Stimulated activated CD8-positive, alpha-beta memory T cell treated with anti-CD3 and anti-CD28 coated beads, Interleukin-7, amount 100 ng/mL, for 1 hour (primary cell): ENCODE measurements around the gene PYROXD2.

ENCODE experiments used
- DNase-seq, 2 donors: peaks; one replicate each; pipeline ENCODE4 v3.0.0-alpha.2; 2020; ENCODE audit warnings: low read depth in 2 of 2

Gene PYROXD2

DNA sequence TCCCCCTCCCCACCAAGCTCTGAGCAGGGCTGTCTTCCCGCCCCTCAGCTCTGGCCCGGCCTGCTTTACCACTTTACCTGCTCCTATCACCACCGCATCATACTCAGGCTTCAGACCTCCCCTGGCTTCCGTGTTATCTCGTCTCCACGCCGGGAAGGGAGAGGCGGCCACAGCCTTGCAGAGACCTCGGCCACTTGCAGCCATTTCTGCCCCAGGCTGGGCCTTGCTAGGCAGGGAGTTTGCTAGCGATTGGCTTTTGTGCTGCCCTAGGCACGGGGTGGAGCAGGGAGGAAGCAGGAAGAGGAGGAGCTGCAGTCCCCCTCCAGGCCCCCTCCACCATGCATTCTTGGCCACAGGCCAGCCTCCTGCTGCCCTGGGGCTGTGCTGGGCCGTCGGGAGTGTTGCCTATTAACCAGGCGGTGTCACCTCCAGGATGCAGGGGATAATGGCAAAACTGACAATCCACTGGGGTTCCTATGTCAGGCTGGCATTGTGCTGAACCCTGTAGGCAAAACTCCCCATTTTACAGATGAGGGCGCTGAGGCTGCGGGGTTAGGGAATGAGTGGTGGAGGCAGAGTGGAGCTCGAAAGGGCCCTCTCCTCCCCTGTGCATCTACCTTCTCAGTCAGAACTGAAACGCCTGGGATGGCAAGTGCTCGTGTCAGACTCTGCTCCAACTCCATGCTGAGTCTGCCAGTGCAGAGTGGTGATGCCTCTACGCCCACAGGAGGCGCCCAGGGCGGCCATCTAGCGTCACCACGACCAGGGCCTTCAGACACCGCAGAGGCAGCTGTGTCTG, at the start of gene PYROXD2:
TSS of gene PYROXD2 (minus strand) at position 251 of the 799 bp plus-strand sequence. CDS start at position 204, 47 bp downstream.
- peak in 1 of 2 donors; percentile 23 for DNase-seq

DNA sequence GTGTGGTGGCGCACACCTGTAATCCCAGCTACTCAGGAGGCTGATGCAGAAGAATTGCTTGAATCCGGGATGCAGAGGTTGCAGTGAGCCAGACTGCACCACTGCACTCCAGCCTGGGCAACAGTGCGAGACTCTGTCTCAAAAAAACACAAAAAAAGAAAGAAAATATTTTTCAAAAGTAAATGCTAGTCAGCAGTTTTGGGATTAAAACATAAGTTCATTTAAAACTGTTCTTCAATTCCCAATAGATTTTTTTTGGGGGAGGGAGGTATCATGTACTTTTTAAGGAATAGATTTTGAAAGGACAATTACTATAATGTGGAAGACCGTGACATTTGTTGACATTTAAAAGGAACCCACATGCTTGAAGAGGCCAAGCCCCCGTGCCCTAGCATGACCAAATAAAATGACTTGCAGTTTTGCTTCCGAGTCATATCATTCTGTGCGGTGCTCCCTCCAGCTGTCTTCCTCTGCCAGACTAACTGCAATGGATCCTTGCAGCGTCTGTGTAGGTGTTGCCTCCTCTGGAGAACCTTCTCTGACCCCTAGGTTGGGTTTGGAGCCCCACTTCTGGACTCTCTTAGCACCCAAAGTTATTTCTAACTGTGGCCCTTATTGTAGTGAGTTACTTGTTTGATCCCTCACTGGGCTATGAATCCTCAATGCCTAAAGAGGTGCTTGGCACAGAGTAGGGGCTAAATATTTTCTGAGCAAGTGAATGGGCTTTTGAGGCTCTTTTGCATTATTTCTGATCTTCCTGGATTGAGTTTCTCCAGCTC, 49.2 kb upstream of the PYROXD2 start:
- no peak for DNase-seq

DNA sequence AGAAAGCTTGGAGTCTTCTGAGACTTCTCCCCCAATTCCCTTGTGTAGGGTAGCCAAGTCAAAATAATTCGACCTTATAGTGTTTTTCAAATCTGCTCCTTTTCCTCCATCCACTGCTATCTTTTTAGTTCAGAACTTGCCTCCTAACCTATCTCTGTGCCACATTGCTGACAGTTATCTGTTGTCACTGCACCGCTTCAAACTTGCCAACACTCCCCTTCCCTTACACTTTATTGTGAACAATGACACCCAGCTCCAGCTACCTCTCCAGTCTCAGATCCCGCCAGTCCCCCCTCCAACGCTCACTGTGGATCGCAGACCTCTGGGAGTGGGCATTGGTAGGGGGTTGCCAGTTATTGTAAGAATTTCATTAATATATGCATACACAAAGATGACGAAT, 48.0 kb upstream of the PYROXD2 start:
- DNase-seq, result no peak

DNA sequence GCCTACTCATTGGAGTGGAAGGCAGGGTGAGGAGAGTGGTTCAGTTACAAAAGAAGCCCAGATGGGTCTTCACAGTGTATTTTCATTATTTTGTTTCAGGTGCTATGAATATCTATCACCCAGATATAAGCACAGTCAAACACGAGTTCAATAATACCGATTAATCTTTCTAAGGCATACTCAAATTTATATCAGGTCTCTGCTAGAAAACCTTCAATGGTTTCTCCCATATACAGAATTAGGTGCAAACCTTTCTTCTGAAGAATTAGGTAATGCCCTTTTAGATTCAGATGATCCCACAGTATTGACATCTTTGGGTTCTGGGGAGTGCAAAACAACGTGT, 46.5 kb upstream of the PYROXD2 start:
- no peak for DNase-seq

DNA sequence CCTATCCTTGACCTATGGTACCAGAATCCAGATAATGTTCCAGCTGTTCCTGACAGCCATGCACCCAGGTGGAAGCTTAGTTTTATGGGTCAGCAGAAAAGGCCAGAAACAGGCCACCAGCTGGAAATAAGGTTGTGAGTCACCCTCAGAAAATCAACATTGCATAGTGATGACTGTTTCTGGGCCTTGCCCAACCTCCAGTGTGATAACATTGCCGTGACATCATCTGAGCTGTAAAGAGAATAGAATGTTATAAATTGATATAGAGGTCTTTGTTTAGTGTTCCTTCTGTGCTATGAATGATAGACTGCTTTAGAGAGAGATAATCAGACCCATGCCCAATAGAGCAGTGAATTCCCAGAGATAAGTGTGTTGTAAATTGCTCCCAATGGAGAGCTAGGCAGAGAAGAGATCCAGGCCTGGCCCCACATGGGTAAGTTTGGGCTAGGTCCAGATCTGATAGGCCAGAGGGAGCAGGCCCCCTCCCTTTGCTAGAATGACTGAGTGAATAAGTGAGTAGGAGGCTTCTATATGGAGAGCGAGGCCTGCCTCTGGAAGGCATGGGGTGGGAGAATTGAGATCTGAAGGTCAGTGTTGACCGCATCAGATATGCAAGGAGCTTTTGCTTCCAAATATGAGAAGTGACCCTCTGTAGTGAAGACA, 46.0 kb upstream of the PYROXD2 start:
- DNase-seq, result no peak

DNA sequence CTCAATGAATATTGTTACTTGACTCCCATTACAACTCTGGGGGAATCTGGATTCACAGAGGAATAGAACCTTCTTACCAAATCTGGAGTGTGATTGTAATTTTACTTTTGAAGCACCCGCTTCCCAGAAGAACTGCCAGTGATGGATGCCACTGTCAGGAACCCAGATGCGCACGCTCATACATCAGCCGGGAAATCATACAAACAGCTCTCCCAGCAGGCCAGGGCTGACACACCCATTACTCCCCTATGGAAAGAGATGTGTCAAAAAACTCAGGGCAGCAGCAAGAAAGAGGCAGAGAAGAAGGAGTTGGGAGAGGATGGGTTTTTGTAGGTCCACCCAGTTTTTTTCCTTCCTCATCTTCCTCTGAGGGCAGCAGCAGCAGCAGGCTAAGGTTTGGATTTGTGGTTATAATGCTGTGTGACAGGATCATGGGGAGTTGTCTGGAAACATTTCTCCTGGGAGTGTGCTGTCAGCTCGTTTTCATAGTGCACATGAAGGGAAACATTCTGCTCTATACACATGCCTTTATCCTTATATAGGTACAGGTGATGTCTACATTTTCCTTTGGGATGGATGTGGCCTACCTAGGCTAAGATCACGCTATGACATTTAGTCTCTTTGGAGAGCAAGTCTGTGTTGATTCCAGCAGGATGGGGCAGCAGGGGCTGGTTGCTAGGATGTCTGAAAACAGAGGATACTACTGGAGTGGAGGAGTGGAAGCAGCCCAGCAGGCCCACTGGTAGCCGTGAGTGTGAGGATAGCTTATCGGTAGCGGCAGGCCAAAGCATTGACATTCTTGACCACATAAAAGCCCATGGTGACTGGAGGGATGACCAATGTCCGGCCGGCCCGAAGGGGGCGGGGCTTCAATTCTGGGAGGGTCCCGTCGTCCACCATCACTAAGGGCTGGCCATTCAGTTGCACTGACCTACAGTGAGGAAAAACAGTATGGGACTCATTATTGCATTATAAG, 44.1 kb upstream of the PYROXD2 start:
- DNase-seq, result no peak

DNA sequence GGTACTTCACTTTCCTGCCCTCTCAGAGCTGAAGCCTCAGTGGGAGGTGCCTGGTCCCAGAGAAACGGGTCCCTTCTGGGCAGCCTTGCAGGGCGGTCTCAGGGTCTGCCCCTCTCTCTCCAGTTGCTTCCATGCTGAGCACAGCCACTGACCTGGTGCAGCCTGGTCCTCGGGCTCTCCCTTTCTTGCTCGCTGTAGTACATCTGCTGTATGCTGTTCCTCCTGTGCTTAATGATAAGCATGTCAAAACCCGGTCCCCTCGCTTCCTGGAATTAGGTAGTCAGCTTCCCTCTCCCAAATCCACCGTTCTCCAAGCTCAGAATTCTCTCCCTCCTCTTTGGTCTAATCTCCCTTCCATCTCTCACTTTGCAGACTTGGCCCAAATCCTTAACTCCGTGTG, 42.7 kb upstream of the PYROXD2 start:
- DNase-seq, result no peak

DNA sequence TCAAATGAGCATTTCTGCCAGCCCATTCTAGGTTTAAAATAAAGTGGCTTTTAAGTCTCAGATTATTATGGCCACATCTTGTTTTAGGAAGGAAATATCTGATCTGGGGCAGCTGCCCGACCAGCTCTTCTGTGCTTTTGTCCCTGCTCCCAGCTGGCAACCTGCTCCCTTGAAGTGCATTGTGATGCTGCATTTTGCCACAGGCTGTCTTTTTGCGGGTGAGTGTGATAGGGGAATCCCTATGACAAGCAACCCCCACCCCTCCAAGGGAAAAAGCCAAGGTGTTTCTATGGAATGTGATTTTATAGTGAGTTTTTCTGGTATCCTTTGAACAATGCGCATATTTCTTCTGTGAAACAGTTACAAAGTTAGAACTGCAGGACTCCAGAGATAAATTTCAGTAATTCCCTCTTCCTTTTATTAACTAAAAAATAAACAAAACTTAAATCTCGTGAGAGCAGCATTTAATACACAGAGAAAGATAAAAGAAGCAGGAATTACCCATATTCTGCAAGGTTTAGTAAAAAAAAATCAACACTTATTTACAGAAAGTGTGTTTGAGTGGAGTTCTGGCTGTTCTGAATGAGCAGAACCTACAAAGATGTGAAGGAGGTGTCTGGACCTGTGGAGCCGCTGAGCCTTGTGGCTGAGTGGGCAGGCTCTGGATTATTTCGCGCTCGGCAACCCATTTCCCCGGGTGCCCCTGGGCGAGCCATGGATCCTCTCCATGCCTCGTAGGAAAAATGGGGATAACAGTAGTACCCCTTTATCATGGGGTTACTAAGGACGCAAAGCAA, 41.9 kb upstream of the PYROXD2 start:
- DNase-seq, result no peak

DNA sequence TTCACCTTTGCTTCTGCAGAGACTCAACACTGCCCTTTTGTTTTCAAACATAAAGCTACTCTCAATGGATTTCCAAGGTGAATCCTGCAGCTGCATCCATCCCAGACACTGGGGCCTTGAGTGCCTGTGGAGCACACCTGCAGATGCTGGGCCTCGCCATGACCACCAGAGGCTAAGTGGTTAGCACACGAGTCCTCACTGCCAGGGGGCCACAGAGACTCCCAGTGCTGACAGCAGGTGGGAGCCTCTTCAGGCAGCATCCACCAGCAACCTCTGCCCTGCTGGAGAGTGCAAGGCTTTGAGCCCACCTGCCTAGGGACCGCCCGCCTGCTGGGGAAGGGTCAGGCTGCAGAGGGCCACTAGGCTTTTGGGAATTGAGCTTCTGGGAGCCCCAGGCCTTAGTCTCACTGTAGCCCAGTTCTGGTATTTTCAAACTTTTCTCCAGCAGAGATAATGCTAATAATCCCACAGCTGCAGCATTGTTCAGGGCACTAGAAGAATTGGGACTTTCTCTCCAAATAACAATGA, 41.1 kb upstream of the PYROXD2 start:
- no peak for DNase-seq

DNA sequence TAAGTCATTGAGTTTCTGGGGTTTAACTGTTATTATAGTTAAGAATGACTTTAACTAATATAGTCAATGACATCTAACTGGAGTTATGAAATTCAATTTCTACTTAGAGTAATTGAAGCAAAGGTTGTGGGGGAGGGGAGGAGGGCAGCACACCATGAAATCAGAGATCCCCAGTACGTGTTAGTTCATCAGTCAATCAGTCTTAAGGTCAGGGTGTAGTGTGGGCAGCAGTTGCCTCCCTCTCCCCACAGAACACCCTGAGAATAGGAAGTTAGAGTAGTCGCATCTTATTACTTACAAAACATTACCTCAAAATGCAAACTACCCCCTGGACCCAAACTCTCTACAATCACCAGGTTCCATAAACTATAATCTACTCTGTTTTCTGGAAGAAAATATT, 38.7 kb upstream of the PYROXD2 start:
- no peak for DNase-seq

DNA sequence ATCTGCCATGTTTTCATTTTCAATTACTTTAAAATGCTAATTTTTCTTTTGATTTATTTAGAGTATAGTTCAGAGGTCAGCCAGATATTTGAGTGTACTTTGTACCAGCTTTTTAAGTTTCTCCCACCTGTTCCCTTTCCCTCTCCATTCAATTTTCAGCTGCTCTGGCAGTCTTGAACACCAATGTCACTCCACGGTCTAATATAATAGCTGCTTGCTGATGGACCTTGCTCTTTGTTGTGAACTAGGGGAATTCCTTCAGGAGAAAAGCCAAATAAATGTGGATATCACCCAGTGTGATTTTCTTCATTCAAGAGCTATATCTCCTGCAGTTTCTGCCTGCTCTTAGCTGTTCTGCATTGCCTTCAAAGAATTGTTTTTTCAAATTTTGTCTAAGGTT, 35.6 kb upstream of the PYROXD2 start:
- no peak for DNase-seq

DNA sequence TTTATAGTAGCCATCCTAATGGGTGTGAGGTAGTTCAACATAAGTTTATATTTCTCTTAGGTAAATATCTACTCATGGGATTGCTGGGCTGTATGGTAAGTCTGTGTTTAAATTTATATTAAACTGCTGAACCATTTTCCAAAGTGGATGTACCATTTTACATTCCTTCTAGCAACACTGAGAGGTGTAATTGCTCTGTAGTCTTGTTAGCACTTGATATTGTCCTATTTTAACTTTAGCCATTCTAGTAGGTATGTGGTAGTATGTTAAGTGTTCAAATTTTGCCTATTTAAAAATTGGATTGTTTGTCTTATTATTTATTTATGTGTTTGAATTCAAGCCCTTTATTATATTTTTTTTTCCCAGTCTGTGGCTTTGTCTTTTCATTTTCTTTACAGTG, 34.3 kb upstream of the PYROXD2 start:
- no peak for DNase-seq

DNA sequence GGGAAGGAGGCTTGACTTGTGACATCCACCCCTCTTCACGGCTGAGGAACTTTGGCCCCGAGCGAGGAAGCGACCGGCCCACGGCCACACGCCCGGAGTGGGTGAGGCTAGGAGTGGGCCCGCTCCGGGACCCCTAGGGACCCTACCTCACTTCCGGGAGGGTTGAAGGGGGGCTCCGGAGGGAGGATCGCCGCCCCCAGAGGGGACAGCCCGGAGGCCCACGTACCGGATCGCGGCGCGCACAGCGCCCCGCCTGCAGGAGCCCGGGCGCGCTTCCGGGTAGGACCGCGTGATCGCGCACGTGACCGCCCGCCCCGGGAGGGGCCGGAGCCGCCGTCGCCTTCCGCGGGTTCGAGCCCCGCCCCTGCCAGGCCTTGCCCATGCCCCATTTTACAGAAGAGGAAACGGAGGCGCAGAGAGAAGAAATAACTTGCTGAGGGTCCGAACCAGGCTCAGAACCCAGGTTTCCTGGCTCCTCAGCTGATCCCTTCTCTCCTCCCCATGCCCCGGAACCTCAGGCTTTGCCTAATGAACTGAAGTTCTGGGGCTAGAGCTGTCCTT, 31.8 kb upstream of the PYROXD2 start, which contains the start of gene HPS1:
TSS of gene HPS1 (minus strand) at position 275 of the 561 bp plus-strand sequence. CDS start 3,695 bp downstream, outside the sequence.
- DNase-seq, result peak; percentile 60 to 63

DNA sequence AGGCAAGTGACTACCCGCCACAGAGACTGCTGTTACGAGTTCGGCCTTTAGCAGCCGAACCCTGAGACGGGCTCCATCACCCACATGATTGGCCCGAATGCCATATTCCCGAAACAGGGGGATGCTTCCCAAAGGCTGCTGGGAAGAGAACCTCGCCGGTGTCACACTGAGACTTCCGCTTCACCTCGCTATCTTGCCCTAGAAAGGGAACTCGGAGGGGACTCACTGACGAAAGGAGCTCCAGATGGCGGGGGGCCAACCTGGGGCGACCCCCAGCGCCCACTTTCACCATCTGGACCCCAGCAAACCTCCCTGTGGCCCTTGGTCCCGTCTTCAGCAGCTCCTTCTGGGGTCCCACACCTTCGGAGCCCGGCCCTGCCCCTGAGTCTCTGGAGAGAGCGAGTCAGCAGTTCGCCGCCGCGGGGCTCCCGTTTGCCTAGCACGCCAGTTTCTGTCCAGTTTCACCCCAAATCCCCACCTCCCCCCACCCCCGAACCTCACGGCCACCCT, 31.2 kb upstream of the PYROXD2 start:
- peak in 1 of 2 donors; percentile 21 for DNase-seq

DNA sequence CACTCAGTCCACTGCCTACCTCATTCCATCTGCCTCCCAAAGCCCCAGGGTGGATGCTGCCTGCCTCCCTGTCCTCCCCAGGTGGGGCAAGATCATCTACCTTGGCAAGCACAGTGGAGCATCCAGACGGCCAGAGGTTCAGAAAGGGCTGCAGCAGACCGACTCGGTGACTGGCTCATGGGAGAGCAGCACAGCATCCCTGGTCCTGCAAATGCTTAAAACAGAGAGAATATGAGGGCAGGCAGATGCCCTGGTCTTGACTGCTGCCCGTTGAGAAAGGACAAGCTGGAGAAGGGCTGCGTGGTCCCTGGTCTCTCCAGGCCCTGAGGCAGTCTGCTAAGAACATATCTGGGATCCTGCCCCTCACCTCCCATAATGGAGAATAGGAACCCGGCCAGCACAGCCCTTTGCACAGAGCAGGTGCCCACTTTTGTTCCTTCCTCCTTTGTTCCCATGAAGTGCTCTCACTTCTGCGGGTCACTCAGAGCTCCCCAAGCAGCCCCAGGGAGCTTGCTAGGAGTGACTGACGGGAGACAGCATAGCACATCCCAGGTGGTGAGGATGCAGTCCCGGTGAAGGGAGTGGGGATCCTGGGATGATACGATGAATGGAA, 30.3 kb upstream of the PYROXD2 start:
- no peak for DNase-seq

DNA sequence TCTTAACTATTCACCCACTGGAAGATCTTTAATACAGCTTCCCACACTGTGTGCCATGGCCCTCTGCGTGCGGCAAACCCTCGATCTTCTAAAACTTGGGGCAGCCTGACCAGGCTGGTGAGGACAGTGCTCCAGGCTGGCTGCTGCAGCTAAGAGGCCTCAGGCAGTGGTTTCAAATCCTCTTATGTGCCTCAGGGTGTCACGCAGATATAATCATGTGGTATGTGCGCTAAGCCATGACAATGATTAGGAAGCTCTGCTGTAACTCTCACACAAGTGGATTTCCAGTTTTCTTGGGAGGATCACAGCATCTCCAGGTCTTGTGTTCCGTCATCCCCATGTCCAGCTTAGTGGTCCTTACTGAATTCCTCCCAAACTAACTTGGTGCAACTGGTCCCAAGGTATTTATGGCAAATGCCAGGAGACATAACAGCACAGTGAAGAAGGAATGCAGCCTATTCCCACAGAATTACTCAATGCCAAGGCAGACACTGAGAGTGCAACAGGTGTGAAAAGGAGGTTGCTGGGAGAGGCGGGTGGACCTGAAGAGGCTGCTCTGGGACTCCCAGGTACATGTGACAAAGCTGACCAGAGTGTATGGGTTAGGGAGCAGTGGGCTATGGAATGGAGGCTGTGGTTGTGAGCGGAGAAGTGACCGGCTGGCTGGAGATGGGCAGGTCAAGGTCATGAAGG, 29.5 kb upstream of the PYROXD2 start:
- DNase-seq, result no peak

DNA sequence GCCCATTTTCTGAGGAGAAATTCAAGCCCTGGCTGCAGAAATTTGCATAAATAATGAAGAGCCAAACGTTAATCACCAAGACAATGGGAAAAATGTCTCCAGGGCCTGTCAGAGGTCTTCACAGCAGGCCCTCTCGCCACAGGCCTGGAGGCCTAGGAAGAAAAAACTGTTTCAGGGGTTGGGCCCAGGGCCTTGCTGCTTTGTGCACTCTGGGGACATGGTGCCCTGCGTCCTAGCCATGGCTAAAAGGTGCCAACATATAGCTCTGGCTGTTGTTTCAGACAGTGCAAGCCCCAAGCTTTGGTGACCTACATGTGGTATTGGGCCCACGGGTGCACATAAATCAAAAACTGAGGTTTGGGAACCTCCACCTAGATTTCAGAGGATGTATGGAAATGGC, 23.7 kb upstream of the PYROXD2 start:
- DNase-seq, result no peak

DNA sequence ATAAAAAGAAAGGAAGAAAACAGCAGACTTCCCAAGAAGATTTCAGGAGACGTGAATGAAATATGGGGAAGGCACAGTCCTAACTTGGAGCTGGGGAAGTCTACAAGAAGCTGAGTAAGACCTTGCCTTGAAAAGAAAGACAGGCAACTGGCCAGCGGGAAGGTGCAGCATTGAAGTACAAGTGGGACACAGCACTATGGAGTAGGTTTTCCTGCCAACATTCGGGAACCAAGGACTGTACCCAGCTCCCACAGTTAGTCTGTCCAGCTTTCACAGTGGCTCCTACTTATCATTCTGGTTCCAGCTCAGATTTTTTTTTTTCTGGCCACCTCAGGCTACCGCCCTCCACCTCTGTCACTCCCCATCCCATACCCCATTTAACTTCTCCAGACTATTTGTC, 21.7 kb upstream of the PYROXD2 start:
- no peak for DNase-seq

DNA sequence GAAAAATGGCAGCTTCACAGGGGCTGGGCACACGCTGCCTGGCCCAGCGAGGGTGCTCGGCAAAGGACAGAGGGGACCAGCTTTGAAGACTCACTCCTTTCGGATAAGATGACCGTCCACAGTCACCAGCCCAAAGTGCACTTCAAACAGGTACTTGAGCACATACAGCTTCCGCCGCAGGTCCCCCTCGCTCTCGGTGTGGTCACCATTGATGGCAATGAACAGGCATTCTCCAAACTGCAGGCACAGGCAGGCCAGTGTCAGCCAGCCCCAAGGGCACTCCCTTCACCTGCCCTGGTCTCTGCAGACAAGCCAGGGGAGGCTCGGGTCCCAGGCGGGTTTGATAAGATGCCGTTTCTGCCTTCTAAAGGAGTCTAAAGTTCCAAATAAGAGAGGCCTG, 20.2 kb upstream of the PYROXD2 start:
- DNase-seq, result no peak
